C4-2B (cell line): ENCODE results near the gene SWI5.

Source experiments
- CTCF ChIP-seq: fragments of 450-650 bp; conservative IDR thresholded peaks from 2 replicates; pipeline ENCODE4 v1.5.1; 2017; ENCODE audit warnings: mild to moderate bottlenecking
- ZFX ChIP-seq: fragments of 450-650 bp; IDR thresholded peaks from 2 replicates; pipeline ENCODE4 v1.6.1; 2017

GRCh38 chr9:128253140-128253990 lies 22.7 kb upstream of the SWI5 start:
- TF ChIP-seq CTCF (no peak), ZFX (no peak)
